ENCODE results near the gene MUSK. TPM values are rescaled to one million over a fixed set of nuclear protein-coding genes. Genes with fewer than 3 reads are reported as not detected.

The MUSK gene
- total and polyA plus RNA-seq, 2 of the 4 experiments (the other 2 are of a cell fraction): 0.07 to 0.18 TPM

DNA sequence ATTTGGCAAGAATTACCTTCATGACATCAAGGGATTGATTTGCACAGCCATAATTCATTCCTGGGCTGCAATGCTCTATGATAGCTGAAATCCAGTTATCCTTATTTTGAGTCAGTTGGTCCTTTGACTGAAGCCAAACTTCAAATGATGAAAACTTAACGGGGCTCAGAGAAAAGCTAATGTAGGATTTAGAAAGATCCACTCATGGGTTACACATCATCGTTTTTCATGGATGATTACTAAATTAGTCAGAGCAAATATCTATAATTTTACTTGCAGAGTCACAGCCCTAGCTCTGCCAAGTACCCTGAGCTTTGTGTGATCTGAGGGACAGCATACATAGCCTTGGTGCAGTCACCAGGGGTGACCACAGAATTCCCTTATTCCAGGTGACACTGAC is 27.3 kb upstream of the MUSK start:
- Histone ChIP-seq H3K14ac (replicated peaks; ENCODE audit: low read depth, low read length) (peak overlapping the region; percentile 77), H3K9me3 (ENCODE audit: control insufficient read depth, insufficient read depth, low read length) (peaks cover 4% of the 10 kb centered on the region), H4K8ac (ENCODE audit: low read depth in 2 of 2, low read length in 2 of 2) (peak overlapping the region; percentile 85 to 92), H2AK9ac (replicated peaks; ENCODE audit: low read depth, low read length, poor library complexity) (peak overlapping the region; percentile 22), H3K79me1 (ENCODE audit: low read depth in 1 of 2, low read length in 2 of 2) (peaks cover 0 to 10% of the 10 kb centered on the region in 2 experiments; a peak in 2 of 4 replicates), H3K9me1 (ENCODE audit: insufficient read depth, low read length) (peaks cover 6% of the 10 kb centered on the region; the same call in 1 of the 2 replicates), H4K5ac (ENCODE audit: low read depth, low read length) (peak overlapping the region; percentile 40), H3K4me2 (ENCODE audit: low read depth, low read length) (no peak overlapping the region), H2BK20ac (ENCODE audit: low read depth, low read length) (peak overlapping the region; percentile 98), H3K56ac (ENCODE audit: extremely low read depth, insufficient read depth, low read length) (peak overlapping the region; percentile 84; the same call in 1 of the 2 replicates), H2BK120ac (ENCODE audit: low read depth, low read length) (peak overlapping the region; percentile 99), H2BK15ac (ENCODE audit: low read depth, low read length) (peak overlapping the region; percentile 95), H2BK5ac (ENCODE audit: low read depth, low read length, poor library complexity, severe bottlenecking) (peak overlapping the region; percentile 69), H2AK5ac (ENCODE audit: low read depth, low read length) (peak overlapping the region; percentile 91), H4K20me1 (ENCODE audit: insufficient read depth, low read length) (no peaks in the 10 kb centered on the region), H3K23ac (ENCODE audit: low read depth, low read length) (peak overlapping the region; percentile 79; the same call in 1 of the 2 replicates), H3K27me3 (ENCODE audit: control insufficient read depth, insufficient read depth, low read length) (no peaks in the 10 kb centered on the region), H2AFZ (replicated peaks; ENCODE audit: low read length, poor library complexity) (no peak overlapping the region), H3K36me3 (ENCODE audit: control insufficient read depth, insufficient read depth, low read length) (no peaks in the 10 kb centered on the region), H3K4ac (ENCODE audit: low read depth, low read length) (peak overlapping the region; percentile 96), H3K9ac (ENCODE audit: low read depth, low read length) (no peak overlapping the region), H3K27ac (ENCODE audit: insufficient read depth, low read length) (peak overlapping the region; percentile 53; the same call in 1 of the 2 replicates), H4K91ac (ENCODE audit: insufficient read depth, low read depth, low read length) (peak overlapping the region; percentile 94), H3K4me1 (ENCODE audit: control insufficient read depth, insufficient read depth, low read length) (peaks cover 6% of the 10 kb centered on the region; the same call in 1 of the 2 replicates), H3K4me3 (ENCODE audit: insufficient read depth, low read depth, low read length) (no peak overlapping the region), H3K18ac (ENCODE audit: low read depth, low read length) (peak overlapping the region; percentile 70)
- no TSS peak for BruUV-seq (replicated peaks)
- ChIA-PET POLR2A (ENCODE audit: unreplicated experiment) (no interaction called here), CTCF (interaction anchor here (0.6 kb wide), 1 partner anchor 195 kb away, joined by 3 read pairs; no protein-coding TSS in a partner anchor)
- WGBS, 2 experiments (ENCODE audit: extremely low coverage in 2 of 2, insufficient read length in 1 of 2): no CpG with 5 or more reads among the region's 2 CpGs
- in situ Hi-C loops (cut with MboI; ENCODE audit: low sequenced_read_pairs): loop anchor here (10.0 to 25.0 kb wide), 2 partner anchors 271 to 374 kb away; no protein-coding TSS in a partner anchor
- intact Hi-C loops (cut with micrococcal nuclease): loop anchor here (10.0 kb wide), 1 partner anchor 274 kb away; no protein-coding TSS in a partner anchor
- DNase-seq: no peak
- TF ChIP-seq, protein P1, sequence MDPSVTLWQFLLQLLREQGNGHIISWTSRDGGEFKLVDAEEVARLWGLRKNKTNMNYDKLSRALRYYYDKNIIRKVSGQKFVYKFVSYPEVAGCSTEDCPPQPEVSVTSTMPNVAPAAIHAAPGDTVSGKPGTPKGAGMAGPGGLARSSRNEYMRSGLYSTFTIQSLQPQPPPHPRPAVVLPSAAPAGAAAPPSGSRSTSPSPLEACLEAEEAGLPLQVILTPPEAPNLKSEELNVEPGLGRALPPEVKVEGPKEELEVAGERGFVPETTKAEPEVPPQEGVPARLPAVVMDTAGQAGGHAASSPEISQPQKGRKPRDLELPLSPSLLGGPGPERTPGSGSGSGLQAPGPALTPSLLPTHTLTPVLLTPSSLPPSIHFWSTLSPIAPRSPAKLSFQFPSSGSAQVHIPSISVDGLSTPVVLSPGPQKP (IDR thresholded peaks at IDR 0.05; ENCODE audit: borderline replicate concordance, low read depth, low read length): no peak
- TF ChIP-seq, protein P2, sequence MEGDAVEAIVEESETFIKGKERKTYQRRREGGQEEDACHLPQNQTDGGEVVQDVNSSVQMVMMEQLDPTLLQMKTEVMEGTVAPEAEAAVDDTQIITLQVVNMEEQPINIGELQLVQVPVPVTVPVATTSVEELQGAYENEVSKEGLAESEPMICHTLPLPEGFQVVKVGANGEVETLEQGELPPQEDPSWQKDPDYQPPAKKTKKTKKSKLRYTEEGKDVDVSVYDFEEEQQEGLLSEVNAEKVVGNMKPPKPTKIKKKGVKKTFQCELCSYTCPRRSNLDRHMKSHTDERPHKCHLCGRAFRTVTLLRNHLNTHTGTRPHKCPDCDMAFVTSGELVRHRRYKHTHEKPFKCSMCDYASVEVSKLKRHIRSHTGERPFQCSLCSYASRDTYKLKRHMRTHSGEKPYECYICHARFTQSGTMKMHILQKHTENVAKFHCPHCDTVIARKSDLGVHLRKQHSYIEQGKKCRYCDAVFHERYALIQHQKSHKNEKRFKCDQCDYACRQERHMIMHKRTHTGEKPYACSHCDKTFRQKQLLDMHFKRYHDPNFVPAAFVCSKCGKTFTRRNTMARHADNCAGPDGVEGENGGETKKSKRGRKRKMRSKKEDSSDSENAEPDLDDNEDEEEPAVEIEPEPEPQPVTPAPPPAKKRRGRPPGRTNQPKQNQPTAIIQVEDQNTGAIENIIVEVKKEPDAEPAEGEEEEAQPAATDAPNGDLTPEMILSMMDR (conservative IDR thresholded peaks at IDR 0.05; ENCODE audit: low read depth, low read length): no peak
- no peak for TF ChIP-seq POLR2A (IDR thresholded peaks at IDR 0.05; ENCODE audit: low read depth, low read length)
- TF ChIP-seq, protein P3, sequence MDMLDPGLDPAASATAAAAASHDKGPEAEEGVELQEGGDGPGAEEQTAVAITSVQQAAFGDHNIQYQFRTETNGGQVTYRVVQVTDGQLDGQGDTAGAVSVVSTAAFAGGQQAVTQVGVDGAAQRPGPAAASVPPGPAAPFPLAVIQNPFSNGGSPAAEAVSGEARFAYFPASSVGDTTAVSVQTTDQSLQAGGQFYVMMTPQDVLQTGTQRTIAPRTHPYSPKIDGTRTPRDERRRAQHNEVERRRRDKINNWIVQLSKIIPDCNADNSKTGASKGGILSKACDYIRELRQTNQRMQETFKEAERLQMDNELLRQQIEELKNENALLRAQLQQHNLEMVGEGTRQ (IDR thresholded peaks at IDR 0.05; ENCODE audit: low read depth, low read length): no peak
- TF ChIP-seq SMC3 (IDR thresholded peaks at IDR 0.05; ENCODE audit: low read depth, low read length): no peak
- no peak for TF ChIP-seq BHLHE40 (IDR thresholded peaks at IDR 0.05; ENCODE audit: low read depth, low read length)
- no peak for TF ChIP-seq FOS (IDR thresholded peaks at IDR 0.05; ENCODE audit: low read depth, low read length)
- TF ChIP-seq NFE2L2 (IDR thresholded peaks at IDR 0.05; ENCODE audit: low read depth, low read length): no peak
- dilution Hi-C loops (cut with HindIII; ENCODE audit: low sequenced_read_pairs, unreplicated experiment): no loop called here
- no peak for ATAC-seq (ENCODE audit: low read depth)

Data from IMR-90 (cell line).